Prostate gland (tissue), 2 donors: ENCODE measurements around the gene EPS15. TPM values are rescaled to one million over a fixed set of nuclear protein-coding genes. Genes with fewer than 3 reads are reported as not detected.
"Not testable (repeated sequence)": the region's sequence is repeated elsewhere in the genome, so short reads cannot be mapped to it uniquely, and the experiment has no call there.

Experiments
- DNase-seq: peaks from one replicate; pipeline ENCODE4 v3.0.0-alpha.2; 2019; ENCODE audit warnings: low spot score
- H3K27ac ChIP-seq, 2 donors: fragments of 200-600 bp; sonication (generic); 2 replicates each; pipeline ENCODE4 v1.5.1; 2017 to 2019
- H3K27me3 ChIP-seq: fragments of 200-600 bp; sonication (generic); replicated peaks from 2 replicates; pipeline ENCODE4 v1.5.1; 2019; ENCODE audit not compliant: insufficient read depth
- H3K36me3 ChIP-seq, 2 donors: fragments of 200-600 bp; sonication (generic); 1 replicate in 1 of 2; 2 replicates in 1 of 2; pipeline versions ENCODE4 v1.5.1 to v1.8.1; 2017 to 2019
- H3K4me1 ChIP-seq: fragments of 200-600 bp; sonication (generic); replicated peaks from 2 replicates; pipeline ENCODE4 v1.5.1; 2019
- H3K4me3 ChIP-seq, 2 donors: fragments of 200-600 bp; sonication (generic); 2 replicates each; pipeline ENCODE4 v1.5.1; 2017 to 2019
- H3K9me3 ChIP-seq: fragments of 200-600 bp; sonication (generic); 2 replicates; pipeline ENCODE4 v1.5.1; 2017
- CTCF ChIP-seq, 4 experiments: fragments of 200-600 bp in 2 of 4; fragments of 450-650 bp in 2 of 4; sonication (generic) in 2 of 4; IDR thresholded peaks; 1 replicate in 3 of 4; 2 replicates in 1 of 4; pipeline ENCODE4 v1.5.1; 2016 to 2019; ENCODE audit warnings: antibody characterized with exemption in 4 of 4, mild to moderate bottlenecking in 2 of 4, moderate library complexity in 2 of 4
- POLR2A ChIP-seq: fragments of 450-650 bp; IDR thresholded peaks from one replicate; pipeline ENCODE4 v1.6.1; 2016; ENCODE audit warnings: antibody characterized with exemption, mild to moderate bottlenecking
- POLR2AphosphoS5 ChIP-seq: sonication (generic); formaldehyde crosslinking; IDR thresholded peaks from one replicate; pipeline ENCODE4 v1.6.1; 2017; ENCODE audit warnings: antibody characterized with exemption
- WGBS: methylation state at CpG from one replicate; pipeline ENCODE4 v1.1.5; 2018; 5-methylcytosine and 5-hydroxymethylcytosine counted together
- intact Hi-C: fragments of 100-400 bp; cut with DNase I; formaldehyde crosslinking; loops from one replicate; pipeline ENCODE4 v1.14.2; 2022
- total RNA-seq, 2 donors: library from RNA; depleted of rRNA; stranded (reverse); fragments of >200 nt; gene quantifications; one replicate each; pipeline ENCODE4 v1.1.0, GENCODE V29; 2016

Gene EPS15
- total RNA-seq, 2 donors from 2014 or later, result 62.4 to 70.4 TPM

GRCh38 chr1:51535006-51535592 lies 16.0 kb upstream of the EPS15 start:
- no peaks in the 10 kb centered on the region for H3K27me3 ChIP-seq
- no peak overlapping the region for H3K4me3 ChIP-seq
- DNase-seq, result peak; percentile 36
- H3K36me3 ChIP-seq, result no peaks in the 10 kb centered on the region
- no peaks in the 10 kb centered on the region for H3K4me1 ChIP-seq
- intact Hi-C loops, result loop anchor here (10.0 kb wide), 2 partner anchors 200 to 240 kb away; partner anchors contain the start of gene TTC39A
- TF ChIP-seq CTCF (IDR thresholded peaks at IDR 0.05) (peak in 3 of 4 experiments; percentile 51 to 81 (median 72)), POLR2AphosphoS5 (peak; percentile 43), POLR2A (no peak)
- H3K27ac ChIP-seq, result no peak overlapping the region
- 7% methylated on average over 3 of the region's 3 CpGs for WGBS
- no peaks in the 10 kb centered on the region for H3K9me3 ChIP-seq

DNA sequence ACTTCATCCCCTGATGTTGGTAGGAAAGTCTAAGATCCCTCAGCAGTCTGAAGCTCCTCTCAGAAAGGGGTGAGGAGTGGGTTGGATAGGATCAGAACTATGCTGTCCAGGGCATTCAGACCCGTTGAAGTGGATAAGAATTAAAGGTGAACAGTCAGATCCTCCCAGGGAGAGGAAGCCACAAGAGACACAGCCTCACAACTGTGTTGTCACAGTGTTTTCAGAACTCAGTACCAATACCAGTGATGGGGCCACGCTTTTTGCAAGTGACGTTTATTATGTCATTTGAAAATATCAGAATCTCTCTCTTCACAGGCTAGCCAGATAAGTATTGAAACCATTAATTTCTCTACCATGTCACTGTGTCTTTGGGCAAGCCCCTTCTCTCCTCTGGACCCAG lies 15.4 kb upstream of the EPS15 start:
- H3K9me3 ChIP-seq, result no peaks in the 10 kb centered on the region
- 58% methylated on average over 3 of the region's 3 CpGs for WGBS

GRCh38 chr1:51532853-51533252 lies 13.8 kb upstream of the EPS15 start:
- H3K27ac ChIP-seq, result no peak overlapping the region
- H3K4me3 ChIP-seq, result no peak overlapping the region
- no peaks in the 10 kb centered on the region for H3K9me3 ChIP-seq
- TF ChIP-seq CTCF (IDR thresholded peaks at IDR 0.05) (no peak), POLR2AphosphoS5 (no peak), POLR2A (no peak)
- no peaks in the 10 kb centered on the region for H3K27me3 ChIP-seq
- intact Hi-C loops, result loop anchor here (10.0 kb wide), 2 partner anchors 198 to 238 kb away; partner anchors contain the start of gene TTC39A
- no peaks in the 10 kb centered on the region for H3K36me3 ChIP-seq
- H3K4me1 ChIP-seq, result no peaks in the 10 kb centered on the region
- 100% methylated on average over 1 of the region's 1 CpG for WGBS
- DNase-seq, result no peak

More for the DNA sequence above, 15.4 kb upstream of the EPS15 start:
- H3K4me3 ChIP-seq, result no peak overlapping the region
- intact Hi-C loops, result loop anchor here (10.0 kb wide), 2 partner anchors 200 to 240 kb away; partner anchors contain the start of gene TTC39A
- no peaks in the 10 kb centered on the region for H3K36me3 ChIP-seq
- no peak overlapping the region for H3K27ac ChIP-seq
- TF ChIP-seq POLR2AphosphoS5, result no peak
- TF ChIP-seq POLR2A, result no peak
- TF ChIP-seq CTCF (IDR thresholded peaks at IDR 0.05), result no peak
- no peaks in the 10 kb centered on the region for H3K4me1 ChIP-seq
- H3K27me3 ChIP-seq, result no peaks in the 10 kb centered on the region
- DNase-seq, result no peak

DNA sequence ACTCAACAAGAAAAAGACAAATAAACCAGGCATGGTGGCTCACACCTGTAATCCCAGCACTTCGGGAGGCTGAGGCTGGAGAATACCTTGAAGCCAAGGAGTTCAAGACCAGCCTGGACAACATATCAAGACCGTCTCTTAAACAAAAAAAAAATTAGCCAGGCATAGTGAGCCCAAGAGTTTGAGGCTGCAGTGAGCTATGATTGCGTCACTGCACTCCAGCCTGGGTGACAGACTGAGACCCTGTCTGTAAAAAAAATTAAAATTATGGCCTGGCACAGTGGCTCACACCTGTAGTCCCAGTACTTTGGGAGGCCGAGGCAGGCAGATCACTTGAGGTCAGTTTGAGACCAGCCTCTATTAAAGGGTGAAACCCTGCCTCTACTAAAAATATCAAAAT lies 11.4 kb upstream of the EPS15 start:
- intact Hi-C loops, result loop anchor here (10.0 kb wide), 2 partner anchors 196 to 236 kb away; partner anchors contain the start of gene TTC39A
- not testable (repeated sequence) for H3K36me3 ChIP-seq, H3K27ac ChIP-seq, H3K27me3 ChIP-seq, H3K9me3 ChIP-seq, H3K4me3 ChIP-seq, H3K4me1 ChIP-seq, DNase-seq
- 93% methylated on average over 4 of the region's 4 CpGs for WGBS

DNA sequence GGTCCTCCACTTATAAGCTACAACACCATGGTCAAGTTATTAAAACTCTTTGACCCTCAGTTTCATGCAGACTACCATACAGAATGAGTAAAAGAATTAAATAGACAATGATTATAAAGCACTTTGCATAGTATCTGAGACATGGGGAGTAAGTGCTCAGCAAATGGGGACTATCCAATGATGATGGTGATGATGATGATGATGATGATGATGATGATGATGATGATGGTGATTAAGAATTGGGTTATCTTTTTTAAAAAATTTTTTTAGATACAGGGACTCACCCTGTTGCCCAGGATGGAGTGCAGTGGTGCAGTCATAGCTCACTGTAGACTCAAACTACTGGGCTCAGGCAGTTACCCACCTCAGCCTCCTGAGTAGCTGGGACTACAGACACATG lies 8.1 kb upstream of the EPS15 start:
- Histone ChIP-seq H3K4me3 (no peak overlapping the region), H3K9me3 (no peaks in the 10 kb centered on the region), H3K27ac (no peak overlapping the region), H3K36me3 (no peaks in the 10 kb centered on the region), H3K4me1 (no peaks in the 10 kb centered on the region), H3K27me3 (no peaks in the 10 kb centered on the region)
- DNase-seq, result no peak
- no peak for TF ChIP-seq CTCF (IDR thresholded peaks at IDR 0.05)
- TF ChIP-seq POLR2A, result no peak
- intact Hi-C loops, result no loop called here
